Heart left ventricle (tissue), 16 donors: Measurements from ENCODE around the gene NTM. TPM values are rescaled to one million over a fixed set of nuclear protein-coding genes. Genes with fewer than 3 reads are reported as not detected.
"Not testable (repeated sequence)": the region's sequence is repeated elsewhere in the genome, so short reads cannot be mapped to it uniquely, and the experiment has no call there.

Experiments
- ATAC-seq, 4 donors: fragments of 200-7000 bp; cut with Tn5 transposase; one replicate each; pipeline ENCODE4 v1.9.1; 2020 to 2022; ENCODE audit warnings: moderate library complexity in 4 of 4, mild to moderate bottlenecking in 3 of 4, moderate number of reproducible peaks in 1 of 4
- DNase-seq, 5 donors: peaks; one replicate each; pipeline ENCODE4 v3.0.0-alpha.2; 2020
- H3K27ac ChIP-seq, 12 donors: fragments of 200-600 bp; sonication (generic) in 4 of 12; one replicate each; pipeline versions ENCODE4 v1.5.0 to v1.8.0; 2016 to 2022; ENCODE audit warnings: mild to moderate bottlenecking in 2 of 12
- H3K27me3 ChIP-seq, 9 donors: fragments of 200-600 bp; sonication (generic) in 2 of 9; one replicate each; pipeline versions ENCODE4 v1.5.1 to v1.8.0; 2016 to 2022; ENCODE audit warnings: mild to moderate bottlenecking in 3 of 9
- H3K36me3 ChIP-seq, 9 donors: fragments of 200-600 bp; sonication (generic) in 2 of 9; one replicate each; pipeline versions ENCODE4 v1.5.0 to v1.8.0; 2018 to 2022; ENCODE audit warnings: mild to moderate bottlenecking in 2 of 9
- H3K4me1 ChIP-seq, 12 donors: fragments of 200-600 bp; sonication (generic) in 4 of 12; one replicate each; pipeline versions ENCODE4 v1.5.0 to v1.8.0; 2016 to 2022; ENCODE audit warnings: mild to moderate bottlenecking in 3 of 12
- H3K4me3 ChIP-seq, 12 donors: fragments of 200-600 bp; sonication (generic) in 4 of 12; one replicate each; pipeline versions ENCODE4 v1.5.0 to v1.8.0; 2017 to 2022; ENCODE audit warnings: mild to moderate bottlenecking in 9 of 12, moderate library complexity in 4 of 12
- H3K9me3 ChIP-seq, 12 donors: fragments of 200-600 bp; sonication (generic) in 4 of 12; one replicate each; pipeline versions ENCODE4 v1.5.0 to v1.8.0; 2016 to 2022; ENCODE audit warnings: mild to moderate bottlenecking in 1 of 12
- CTCF ChIP-seq, 12 donors: fragments of 200-600 bp; sonication (generic) in 4 of 12; IDR thresholded peaks; one replicate each; pipeline versions ENCODE4 v1.5.0 to v1.8.0; 2018 to 2022; ENCODE audit warnings: antibody characterized with exemption in 12 of 12, mild to moderate bottlenecking in 5 of 12
- POLR2A ChIP-seq, 2 donors: fragments of 450-650 bp; IDR thresholded peaks; one replicate each; pipeline ENCODE4 v1.6.1; 2017; ENCODE audit warnings: antibody characterized with exemption in 2 of 2, mild to moderate bottlenecking in 2 of 2, moderate library complexity in 2 of 2
- WGBS, 4 donors: extraction: QIAGEN DNeasy Blood & Tissue Kit in 2 of 4; methylation state at CpG; one replicate each; pipeline versions ENCODE4 v1.1.5 to v1.1.7; 2013 to 2018; 5-methylcytosine and 5-hydroxymethylcytosine counted together
- intact Hi-C, 10 donors: fragments of 100-400 bp; cut with DNase I; formaldehyde crosslinking; loops; one replicate each; pipeline versions ENCODE4 v1.11.1 to v1.14.2; 2022
- polyA plus RNA-seq, 2 donors: library from polyadenylated mRNA; stranded (reverse); fragments of 200-250 nt; gene quantifications; one replicate each; pipeline ENCODE4 v1.2.3, GENCODE V29; 2013
- total RNA-seq, 9 donors: library from RNA; depleted of rRNA in 2 of 9; stranded (reverse); fragments of >200 nt in 2 of 9; fragmentation: NEBNext Ultra II Directional in 3 of 9; extraction: Animal tissue kit (Norgen Biotek cat#: 25700) in 3 of 9; gene quantifications; one replicate each; pipeline versions ENCODE4 v1.1.0 to v1.2.4, GENCODE V29; 2016 to 2023
- donor health status: ischemic (EF 13 %, LVEDD 7.1; RV severe dilation, severe dysfunction).
- donor health status: healthy with polysubstance abuse.
- donor health status: DM: no; HTN: yes; CAD: no.
- donor health status: DM: no; HTN: no; CAD: no.
- donor health status: ischemic (EF 25% LVEDD 6.9; RV normal size, moderate dysfunction).
- donor health status: ischemic (EF 25% LVEDD 5.7; RV mildly dilated, moderate dysfunction).
- donor health status: healthy.
- donor health status: DM: yes; HTN: yes; CAD: no.
- donor health status: ischemic (EF 35%, LVEDD 5.7; RV mildly dilated, moderate dysfunction).
- donor health status: nonischemic (EF 11% LVEDD 7.7; RV severe dilation, severe dysfunction).
- donor health status: DM: yes; HTN: yes; CAD: no.
- donor health status: PGD.
- donor health status: ischemic (EF 29% LVEDD 5.4; RV normal size, mild dysfunction).
- donor health status: nonischemic (EF 23%, LVEDD 6.1; RV moderate dilation, normal function).

NTM gene
- total and polyA plus RNA-seq, 11 donors, result 0.40 to 7.7 (median 1.5) TPM

GRCh38 chr11:132365650-132366049 is 995.2 kb downstream of the NTM start:
- Histone ChIP-seq H3K4me3 (no peak overlapping the region), H3K36me3 (no peaks in the 10 kb centered on the region), H3K27me3 (peaks cover 0 to 3% (median 0%) of the 10 kb centered on the region in 9 donors), H3K9me3 (no peaks in the 10 kb centered on the region), H3K27ac (no peak overlapping the region), H3K4me1 (no peaks in the 10 kb centered on the region)
- DNase-seq (no peak), ATAC-seq (no peak)
- intact Hi-C loops, result no loop called here
- 75 to 95% (median 92%) methylated on average over 3 of the region's 3 CpGs for WGBS, 4 donors
- TF ChIP-seq POLR2A (IDR thresholded peaks at IDR 0.05), result no peak
- no peak for TF ChIP-seq CTCF (IDR thresholded peaks at IDR 0.05)

- DNase-seq, result no peak
- TF ChIP-seq POLR2A (IDR thresholded peaks at IDR 0.05) (no peak), CTCF (IDR thresholded peaks at IDR 0.05) (no peak)
- Histone ChIP-seq H3K27ac (no peak overlapping the region), H3K36me3 (no peaks in the 10 kb centered on the region), H3K27me3 (peaks cover 0 to 3% (median 0%) of the 10 kb centered on the region in 9 donors), H3K9me3 (no peaks in the 10 kb centered on the region), H3K4me3 (no peak overlapping the region), H3K4me1 (no peaks in the 10 kb centered on the region)
- WGBS, 4 donors, result 91 to 94% (median 92%) methylated on average over 3 of the region's 3 CpGs
- intact Hi-C loops, result no loop called here
- ATAC-seq, result no peak
Measured at GRCh38 chr11:132367293-132367692, 996.9 kb downstream of the NTM start.

- DNase-seq, H3K4me3 ChIP-seq, H3K27ac ChIP-seq, H3K36me3 ChIP-seq, H3K27me3 ChIP-seq, intact Hi-C loops, ATAC-seq, H3K9me3 ChIP-seq, H3K4me1 ChIP-seq: not testable (repeated sequence)
Measured at GRCh38 chr11:132370114-132370513, 999.7 kb downstream of the NTM start.

GRCh38 chr11:132373405-132374143 is 1003.2 kb downstream of the NTM start:
- no peak for TF ChIP-seq POLR2A (IDR thresholded peaks at IDR 0.05)
- TF ChIP-seq CTCF (IDR thresholded peaks at IDR 0.05), result no peak

GRCh38 chr11:132379540-132379939 is 1009.1 kb downstream of the NTM start:
- no peaks in the 10 kb centered on the region for H3K4me1 ChIP-seq
- H3K27ac ChIP-seq, result no peak overlapping the region
- intact Hi-C loops, result no loop called here
- DNase-seq (no peak), ATAC-seq (no peak)
- WGBS, 4 donors, result 88 to 95% (median 90%) methylated on average over 1 to 3 of the region's 3 CpGs
- no peaks in the 10 kb centered on the region for H3K27me3 ChIP-seq
- no peak for TF ChIP-seq CTCF (IDR thresholded peaks at IDR 0.05)
- TF ChIP-seq POLR2A (IDR thresholded peaks at IDR 0.05), result no peak
- peaks cover 0 to 23% (median 0%) of the 10 kb centered on the region in 12 donors for H3K9me3 ChIP-seq
- H3K36me3 ChIP-seq, result no peaks in the 10 kb centered on the region
- no peak overlapping the region for H3K4me3 ChIP-seq

More at GRCh38 chr11:132373405-132374143, 1003.2 kb downstream of the NTM start:
- Histone ChIP-seq H3K4me1 (no peaks in the 10 kb centered on the region), H3K4me3 (no peak overlapping the region), H3K36me3 (no peaks in the 10 kb centered on the region), H3K27ac (no peak overlapping the region), H3K9me3 (no peaks in the 10 kb centered on the region), H3K27me3 (no peaks in the 10 kb centered on the region)
- DNase-seq (no peak), ATAC-seq (no peak)
- intact Hi-C loops, result no loop called here
- WGBS, 4 donors, result 83 to 96% (median 93%) methylated on average over 4 of the region's 4 CpGs
